ENCODE measurements around the gene PPP6R1. TPM values are rescaled to one million over a fixed set of nuclear protein-coding genes. Genes with fewer than 3 reads are reported as not detected.

PPP6R1 gene
- total and polyA plus RNA-seq, 2 of the 13 experiments (the other 11 are each of a cell fraction or from before 2014, with no cell fraction given), result 25.8 to 54.0 TPM

DNA sequence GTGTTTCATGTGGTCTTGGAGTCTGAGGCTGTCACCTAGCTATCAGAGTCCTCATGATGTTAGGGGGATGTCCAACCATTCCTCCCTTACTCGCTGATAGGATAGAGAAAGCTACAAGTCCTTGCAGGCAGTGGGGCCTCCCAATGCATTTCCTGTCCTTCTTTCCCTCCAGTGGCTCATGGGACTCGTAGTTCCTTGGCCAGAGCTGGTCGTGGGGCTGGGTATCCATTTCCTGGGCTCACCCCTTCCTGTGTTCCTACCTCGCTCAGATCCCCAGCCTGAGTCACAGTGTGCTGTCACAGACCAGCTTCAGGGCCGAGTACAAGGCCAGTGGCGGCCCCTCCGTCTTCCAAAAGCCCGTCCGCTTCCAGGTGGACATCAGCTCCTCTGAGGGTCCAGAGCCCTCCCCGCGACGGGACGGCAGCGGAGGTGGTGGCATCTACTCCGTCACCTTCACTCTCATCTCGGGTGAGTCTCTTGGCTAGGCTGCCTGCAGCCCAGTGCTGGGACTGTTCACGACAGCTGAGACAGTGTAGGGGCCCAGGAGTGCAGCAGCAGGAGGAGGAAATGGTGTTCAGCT is 47.3 kb upstream of the PPP6R1 start:
- WGBS (ENCODE audit: low lambda C conversion rate), result 73% methylated on average over 17 of the region's 17 CpGs
- TF ChIP-seq GABPA (IDR thresholded peaks at IDR 0.05; ENCODE audit: low read depth, low read length) (peak; percentile 34), GABPA (CRISPR knock-in tag; IDR thresholded peaks at IDR 0.05; ENCODE audit: low read depth) (no peak), TBP (CRISPR knock-in tag; IDR thresholded peaks at IDR 0.05) (no peak), ZNF768 (CRISPR knock-in tag; IDR thresholded peaks at IDR 0.05) (no peak), HCFC1 (IDR thresholded peaks at IDR 0.05; ENCODE audit: low read depth, low read length) (peak; percentile 38; the same call in 1 of the 2 replicates), NFYC (CRISPR knock-in tag; IDR thresholded peaks at IDR 0.05) (no peak), ZNF256 (CRISPR knock-in tag; conservative IDR thresholded peaks at IDR 0.05) (no peak)
- DNase-seq (ENCODE audit: low spot score) (no peak), FAIRE-seq (no peak), ATAC-seq (no peak)
- Histone ChIP-seq H3K4me3 (replicated peaks in 1 of 3; ENCODE audit: insufficient read depth in 1 of 3, low read depth in 2 of 3, low read length in 3 of 3) (no peak overlapping the region), H3K4me1 (ENCODE audit: insufficient read depth, low read length) (peaks cover 25% of the 10 kb centered on the region), H4K20me1 (ENCODE audit: insufficient read depth, low read length) (no peaks in the 10 kb centered on the region), H3K4me2 (ENCODE audit: low read depth, low read length) (no peak overlapping the region), H3K27ac (ENCODE audit: extremely low read length, insufficient read depth, low read length) (no peak overlapping the region), H2AFZ (ENCODE audit: low read length) (no peak overlapping the region), H3K79me2 (ENCODE audit: insufficient read depth, low read length) (no peaks in the 10 kb centered on the region), H3K36me3 (replicated peaks in 1 of 2; ENCODE audit: control insufficient read depth in 1 of 2, insufficient read depth in 2 of 2, low read length in 2 of 2) (no peaks in the 10 kb centered on the region), H3K27me3 (ENCODE audit: control insufficient read depth in 1 of 2, insufficient read depth in 2 of 2, low read length in 2 of 2) (peaks cover 0 to 9% of the 10 kb centered on the region in 2 experiments; a peak in 1 of 5 replicates), H3K9me3 (ENCODE audit: low read length) (no peaks in the 10 kb centered on the region), H3K9ac (ENCODE audit: insufficient read depth, low read depth, low read length) (no peak overlapping the region)
- intact Hi-C loops (cut with micrococcal nuclease; ENCODE audit: unreplicated experiment), result no loop called here
- BruUV-seq (replicated peaks), result no TSS peak
- ChIA-PET POLR2A (no interaction called here), CTCF (ENCODE audit: low intra/inter-chr PET ratio, low total read pairs) (no interaction called here)
- in situ Hi-C loops (cut with HindIII; ENCODE audit: extremely low pct_ligation_motif_present, low pct_unique_long_range_greater_than_20kb), result no loop called here

GRCh38 chr19:55305491-55305890 is 46.7 kb upstream of the PPP6R1 start:
- intact Hi-C loops (cut with micrococcal nuclease; ENCODE audit: unreplicated experiment), result no loop called here
- no peak for TF ChIP-seq TEF (CRISPR knock-in tag; IDR thresholded peaks at IDR 0.05)
- peak; percentile 38; the same call in 1 of the 2 replicates for TF ChIP-seq NR2C2 (CRISPR knock-in tag; IDR thresholded peaks at IDR 0.05; ENCODE audit: borderline replicate concordance)
- no peak for TF ChIP-seq NFKB2 (CRISPR knock-in tag; IDR thresholded peaks at IDR 0.05; ENCODE audit: borderline replicate concordance)
- peak; percentile 27; the same call in 1 of the 2 replicates for TF ChIP-seq ATF1 (CRISPR knock-in tag; IDR thresholded peaks at IDR 0.05)
- peak; percentile 31; the same call in 1 of the 2 replicates for TF ChIP-seq ZFX (CRISPR knock-in tag; IDR thresholded peaks at IDR 0.05; ENCODE audit: low read depth)
- no peak for TF ChIP-seq KLF13 (CRISPR knock-in tag; IDR thresholded peaks at IDR 0.05)
- TF ChIP-seq HCFC1 (IDR thresholded peaks at IDR 0.05; ENCODE audit: low read depth, low read length), result peak; percentile 93
- no peak for TF ChIP-seq MBD4 (IDR thresholded peaks at IDR 0.05; ENCODE audit: borderline replicate concordance, low read length)
- no peak for TF ChIP-seq CREB1 (IDR thresholded peaks at IDR 0.05)
- TF ChIP-seq CREB1 (CRISPR knock-in tag; IDR thresholded peaks at IDR 0.05), result peak; percentile 54; the same call in 1 of the 2 replicates
- TF ChIP-seq CREM (IDR thresholded peaks at IDR 0.05), result peak; percentile 89
- no peak for TF ChIP-seq CREM (CRISPR knock-in tag; IDR thresholded peaks at IDR 0.05)
- no peak for TF ChIP-seq MBNL3 (CRISPR knock-in tag; conservative IDR thresholded peaks at IDR 0.05)
- TF ChIP-seq FOSL2 (CRISPR knock-in tag; IDR thresholded peaks at IDR 0.05), result 0 out of 2 replicates have a peak, but pooled peaks have one; percentile 13
- no peak for TF ChIP-seq DNMT1 (CRISPR knock-in tag; IDR thresholded peaks at IDR 0.05)
- peak; percentile 56 for TF ChIP-seq ZFY (CRISPR knock-in tag; IDR thresholded peaks at IDR 0.05)
- TF ChIP-seq ZBTB8A (CRISPR knock-in tag; IDR thresholded peaks at IDR 0.05; ENCODE audit: borderline replicate concordance, low read depth), result no peak

More at GRCh38 chr19:55305491-55305890, 46.7 kb upstream of the PPP6R1 start:
- H3K4me2 ChIP-seq (ENCODE audit: low read depth, low read length), result no peak overlapping the region
- no peaks in the 10 kb centered on the region for H3K36me3 ChIP-seq (replicated peaks in 1 of 2; ENCODE audit: control insufficient read depth in 1 of 2, insufficient read depth in 2 of 2, low read length in 2 of 2)
- ChIA-PET CTCF (ENCODE audit: low intra/inter-chr PET ratio, low total read pairs) (no interaction called here), POLR2A (no interaction called here)
- no peak overlapping the region for H3K4me3 ChIP-seq (replicated peaks in 1 of 3; ENCODE audit: insufficient read depth in 1 of 3, low read depth in 2 of 3, low read length in 3 of 3)
- no peaks in the 10 kb centered on the region for H3K9me3 ChIP-seq (ENCODE audit: low read length)
- peaks cover 28% of the 10 kb centered on the region for H3K4me1 ChIP-seq (ENCODE audit: insufficient read depth, low read length)
- H3K27me3 ChIP-seq (ENCODE audit: control insufficient read depth in 1 of 2, insufficient read depth in 2 of 2, low read length in 2 of 2), result peaks cover 0 to 11% of the 10 kb centered on the region in 2 experiments; a peak in 2 of 5 replicates
- 51% methylated on average over 9 of the region's 9 CpGs for WGBS (ENCODE audit: low lambda C conversion rate)
- ATAC-seq (peak; percentile 51), FAIRE-seq (no peak), DNase-seq (ENCODE audit: low spot score) (no peak)
- H3K27ac ChIP-seq (ENCODE audit: extremely low read length, insufficient read depth, low read length), result no peak overlapping the region
- BruUV-seq (replicated peaks), result no TSS peak
- no peaks in the 10 kb centered on the region for H3K79me2 ChIP-seq (ENCODE audit: insufficient read depth, low read length)
- in situ Hi-C loops (cut with HindIII; ENCODE audit: extremely low pct_ligation_motif_present, low pct_unique_long_range_greater_than_20kb), result no loop called here
- H3K9ac ChIP-seq (ENCODE audit: insufficient read depth, low read depth, low read length), result no peak overlapping the region
- no peak overlapping the region for H2AFZ ChIP-seq (ENCODE audit: low read length)
- no peaks in the 10 kb centered on the region for H4K20me1 ChIP-seq (ENCODE audit: insufficient read depth, low read length)
